HG02870 (cell line): ENCODE data around the gene PML.
"Not testable (repeated sequence)": the region's sequence is repeated elsewhere in the genome, so short reads cannot be mapped to it uniquely, and the experiment has no call there.

Source experiments
- ATAC-seq: cut with Tn5 transposase; IDR thresholded peaks from one replicate; pipeline ENCODE4 v1.9.1; 2021; ENCODE audit warnings: mild to moderate bottlenecking, moderate library complexity; ENCODE audit not compliant: unreplicated experiment

Gene PML

GRCh38 chr15:74053941-74054529 lies 59.5 kb downstream of the PML start:
- ATAC-seq, result no peak

DNA sequence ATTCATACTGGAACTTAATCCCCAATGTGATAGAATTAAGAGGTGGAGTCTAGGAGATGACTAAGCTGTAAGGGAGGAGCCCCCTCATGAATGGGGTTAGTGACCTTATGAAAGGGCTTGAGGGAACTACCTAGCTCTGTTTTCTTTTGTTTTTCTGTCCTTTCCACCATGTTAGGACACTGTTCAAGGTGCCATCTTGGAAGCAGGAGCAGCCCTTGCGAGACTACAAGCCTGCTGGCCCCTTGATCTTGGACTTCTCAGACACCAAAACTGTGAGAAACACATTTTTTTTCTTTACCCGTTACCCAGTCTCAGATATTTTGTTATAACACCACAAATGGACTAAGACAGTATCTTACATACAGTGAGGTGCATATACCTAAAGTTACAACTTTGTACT lies 61.3 kb downstream of the PML start:
- no peak for ATAC-seq

DNA sequence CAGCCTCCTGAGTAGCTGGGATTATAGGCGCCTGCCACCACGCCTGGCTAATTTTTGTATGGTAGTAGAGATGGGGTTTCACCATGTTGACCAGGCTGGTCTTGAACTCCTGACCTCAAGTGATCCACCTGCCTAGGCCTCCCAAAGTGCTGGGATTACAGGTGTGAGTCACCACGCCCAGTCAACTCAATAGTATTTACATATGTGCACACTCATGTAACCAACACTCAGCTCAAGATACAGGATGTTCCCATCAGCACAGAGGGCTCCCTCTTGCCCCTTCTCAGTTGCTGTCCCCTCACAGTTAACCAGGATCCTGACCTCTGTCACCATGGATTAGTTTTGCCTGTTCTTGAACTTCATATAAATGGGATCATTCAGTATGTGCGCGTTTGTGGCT lies 61.8 kb downstream of the PML start:
- not testable (repeated sequence) for ATAC-seq

DNA sequence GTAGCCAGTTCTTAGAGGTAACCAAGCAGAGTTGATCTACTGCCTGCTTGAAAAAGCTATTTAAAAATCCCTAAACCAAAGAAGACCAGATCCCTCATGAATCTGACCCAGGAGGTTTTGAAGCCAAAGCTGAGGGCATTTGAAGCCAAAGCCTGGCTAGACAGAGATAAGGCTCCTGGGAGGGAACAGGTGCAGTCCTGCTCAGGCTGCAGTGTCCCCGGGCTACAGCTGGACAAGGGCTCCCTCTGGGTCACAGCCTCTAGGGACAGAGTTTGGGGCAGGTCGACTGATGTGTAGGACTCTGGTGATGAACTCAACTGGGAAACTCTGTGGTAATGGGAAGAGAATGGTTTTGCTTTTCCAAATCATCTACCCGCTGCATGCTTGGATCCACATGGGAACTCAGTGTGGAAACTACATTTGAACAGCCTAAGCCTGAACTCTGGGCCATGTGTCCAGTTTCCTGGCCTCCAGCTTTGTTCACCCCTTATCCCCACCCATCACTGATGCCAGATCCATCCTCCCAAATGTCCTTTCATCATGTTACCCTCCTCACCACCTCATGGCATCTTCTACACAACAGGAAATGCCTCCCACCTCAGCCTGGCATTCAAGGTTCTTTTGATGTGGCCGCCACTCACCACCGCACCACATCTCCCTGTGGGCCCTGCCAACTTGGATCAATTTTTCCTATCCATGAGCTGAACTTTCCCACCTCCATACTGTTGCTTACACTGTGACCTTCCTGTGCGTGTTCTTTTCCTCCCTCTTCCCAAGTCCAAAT lies 64.7 kb downstream of the PML start:
- not testable (repeated sequence) for ATAC-seq

- ATAC-seq, result no peak
Measured at GRCh38 chr15:74060251-74060650, 65.7 kb downstream of the PML start.

GRCh38 chr15:74062236-74062635 lies 67.7 kb downstream of the PML start:
- ATAC-seq, result no peak

GRCh38 chr15:74062671-74063070 lies 68.2 kb downstream of the PML start:
- ATAC-seq, result no peak

DNA sequence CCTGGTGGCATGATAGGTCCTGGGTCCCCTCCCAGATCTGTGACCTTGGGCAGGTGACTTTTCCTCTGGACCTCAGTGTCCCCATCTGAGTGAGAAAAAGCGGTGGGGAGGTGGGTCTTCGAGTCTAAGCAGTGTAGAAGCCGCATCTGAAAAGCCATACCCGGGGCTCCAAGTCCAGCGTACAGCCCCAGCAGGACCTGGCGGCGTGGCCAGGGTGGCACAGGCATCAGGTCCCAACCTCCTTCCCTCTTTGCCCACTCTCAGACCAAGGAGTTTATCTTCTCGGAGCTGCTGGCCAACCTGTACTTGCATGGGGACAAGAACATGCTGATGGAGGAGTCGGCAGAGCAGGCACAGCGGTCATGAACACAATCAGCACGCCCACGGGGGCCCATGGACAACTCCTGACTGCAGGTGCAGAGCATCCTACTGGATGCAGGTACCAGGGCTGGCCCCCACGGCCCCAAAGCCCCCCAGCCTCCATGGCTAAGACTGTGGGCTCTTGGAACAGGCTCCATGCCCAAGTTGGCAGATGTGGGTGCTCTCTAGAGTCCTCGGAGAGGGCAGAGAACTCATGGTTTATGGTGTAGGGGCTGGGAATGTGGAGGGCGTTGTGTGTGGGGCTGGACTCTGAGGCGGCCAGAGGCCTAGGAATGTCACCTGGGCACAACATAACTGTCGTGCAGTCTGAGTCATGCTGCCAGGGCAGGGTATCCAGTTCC lies 69.1 kb downstream of the PML start:
- ATAC-seq, result not testable (repeated sequence)

DNA sequence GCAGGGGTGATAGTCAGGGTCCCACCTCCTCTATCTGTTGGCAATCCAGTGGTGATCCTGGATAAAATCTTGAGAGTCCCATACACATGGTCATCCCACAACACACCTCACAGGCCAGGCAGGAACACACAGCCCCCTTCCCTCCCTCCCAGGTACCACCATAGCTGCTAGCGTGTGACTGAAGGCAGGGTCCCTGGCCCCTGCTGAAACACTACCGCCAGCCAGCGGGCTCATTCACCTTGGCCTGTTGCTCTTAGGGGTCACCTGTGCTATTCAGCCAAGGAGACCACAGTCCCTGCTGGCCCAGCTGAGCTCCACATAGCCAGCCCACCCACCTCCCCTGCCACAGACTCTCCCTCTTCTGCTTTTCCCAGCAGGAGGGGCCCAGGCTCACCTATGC lies 69.7 kb downstream of the PML start:
- ATAC-seq, result not testable (repeated sequence)

- not testable (repeated sequence) for ATAC-seq
Measured at GRCh38 chr15:74064822-74065221, 70.3 kb downstream of the PML start.

GRCh38 chr15:74065684-74066411 lies 71.3 kb downstream of the PML start:
- ATAC-seq, result peak; percentile 53

GRCh38 chr15:74071645-74072044 lies 77.1 kb downstream of the PML start:
- ATAC-seq, result not testable (repeated sequence)

GRCh38 chr15:74072132-74072531 lies 77.6 kb downstream of the PML start:
- not testable (repeated sequence) for ATAC-seq

GRCh38 chr15:74072614-74073337 lies 78.3 kb downstream of the PML start:
- not testable (repeated sequence) for ATAC-seq

DNA sequence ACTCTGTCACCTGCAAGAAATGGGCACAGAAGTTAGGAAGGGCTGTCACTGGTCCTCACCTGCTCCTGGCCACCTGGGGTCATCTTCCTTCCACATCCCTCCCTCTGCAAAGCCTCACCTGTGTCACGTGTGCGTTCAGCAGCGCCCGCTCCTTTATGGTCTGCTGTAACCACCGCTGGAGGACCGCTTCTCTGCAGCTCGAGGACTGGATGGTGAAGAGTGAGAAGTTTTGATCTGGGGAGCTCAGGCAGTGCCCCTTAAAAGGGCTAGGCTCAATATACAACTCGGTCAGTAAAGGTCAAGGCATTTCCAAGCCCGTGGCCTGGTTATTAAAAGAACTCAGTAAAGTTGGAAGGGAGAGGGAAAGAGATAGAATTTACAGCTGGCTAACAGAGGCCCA lies 81.3 kb downstream of the PML start:
- ATAC-seq, result not testable (repeated sequence)

- ATAC-seq, result not testable (repeated sequence)
Measured at GRCh38 chr15:74082450-74082849, 87.9 kb downstream of the PML start, which contains the start of gene GOLGA6A. Gene GOLGA6A (minus strand): TSS chr15:74082550. CDS start chr15:74082509, 41 bp downstream.

- ATAC-seq, result not testable (repeated sequence)
Measured at GRCh38 chr15:74094567-74094966, 100.1 kb downstream of the PML start.

GRCh38 chr15:74095610-74096009 lies 101.1 kb downstream of the PML start:
- not testable (repeated sequence) for ATAC-seq

GRCh38 chr15:74096753-74097474 lies 102.4 kb downstream of the PML start:
- not testable (repeated sequence) for ATAC-seq
